GM23248 (cell line): Measurements from ENCODE around the gene PAIP2. TPM values are rescaled to one million over a fixed set of nuclear protein-coding genes. Genes with fewer than 3 reads are reported as not detected.

Source experiments
- DNase-seq: peaks from one replicate; pipeline ENCODE4 v3.0.0-alpha.2; 2015
- H2AFZ ChIP-seq: fragments of 200-600 bp; sonication (generic); 2 replicates; pipeline ENCODE4 v1.6.1; 2016; ENCODE audit warnings: antibody characterized with exemption
- H3F3A ChIP-seq: fragments of 200-600 bp; sonication (generic); 2 replicates; pipeline ENCODE4 v1.6.1; 2016; ENCODE audit warnings: mild to moderate bottlenecking, antibody characterized with exemption, mixed run types; ENCODE audit not compliant: insufficient read depth
- H3K27ac ChIP-seq: fragments of 200-600 bp; sonication (generic); 2 replicates; pipeline ENCODE4 v1.5.1; 2016; ENCODE audit warnings: mild to moderate bottlenecking
- H3K27me3 ChIP-seq: fragments of 200-600 bp; sonication (generic); replicated peaks from 2 replicates; pipeline ENCODE4 v1.6.1; 2016; ENCODE audit warnings: mild to moderate bottlenecking; ENCODE audit not compliant: insufficient read depth
- H3K36me3 ChIP-seq: fragments of 200-600 bp; sonication (generic); 2 replicates; pipeline ENCODE4 v1.6.1; 2016; ENCODE audit warnings: low read depth, mild to moderate bottlenecking
- H3K4me1 ChIP-seq: fragments of 200-600 bp; sonication (generic); 2 replicates; pipeline ENCODE4 v1.6.1; 2016; ENCODE audit warnings: mild to moderate bottlenecking; ENCODE audit not compliant: insufficient read depth
- H3K4me2 ChIP-seq: fragments of 200-600 bp; sonication (generic); one replicate; pipeline ENCODE4 v1.6.1; 2016; ENCODE audit warnings: mild to moderate bottlenecking; ENCODE audit not compliant: unreplicated experiment
- H3K4me3 ChIP-seq: fragments of 200-600 bp; sonication (generic); 2 replicates; pipeline ENCODE4 v1.5.1; 2016; ENCODE audit warnings: mild to moderate bottlenecking
- H3K79me2 ChIP-seq: fragments of 200-600 bp; sonication (generic); 2 replicates; pipeline ENCODE4 v1.6.1; 2016; ENCODE audit warnings: mild to moderate bottlenecking; ENCODE audit not compliant: insufficient read depth
- H3K9ac ChIP-seq: fragments of 200-600 bp; sonication (generic); 2 replicates; pipeline ENCODE4 v1.6.1; 2016; ENCODE audit warnings: mild to moderate bottlenecking
- H3K9me2 ChIP-seq: fragments of 200-600 bp; sonication (generic); 2 replicates; pipeline ENCODE4 v1.6.1; 2016; ENCODE audit warnings: mixed run types, mild to moderate bottlenecking, moderate library complexity; ENCODE audit not compliant: insufficient read depth
- H3K9me3 ChIP-seq: fragments of 200-600 bp; sonication (generic); one replicate; pipeline ENCODE4 v1.6.1; 2017; ENCODE audit warnings: low read depth
- H4K20me1 ChIP-seq: fragments of 200-600 bp; sonication (generic); 2 replicates; pipeline ENCODE4 v1.6.0; 2016; ENCODE audit not compliant: insufficient read depth
- EZH2 ChIP-seq: fragments of 200-600 bp; sonication (generic); IDR thresholded peaks from 2 replicates; pipeline ENCODE4 v1.6.1; 2018; ENCODE audit warnings: antibody characterized with exemption, mild to moderate bottlenecking; ENCODE audit not compliant: insufficient read depth, poor library complexity, severe bottlenecking
- EZH2phosphoT487 ChIP-seq: fragments of 200-600 bp; sonication (generic); IDR thresholded peaks from 2 replicates; pipeline ENCODE4 v1.6.1; 2018; ENCODE audit warnings: antibody characterized with exemption, moderate library complexity, mild to moderate bottlenecking, low read depth; ENCODE audit not compliant: insufficient read depth
- WGBS, 2 experiments: methylation state at CpG; one replicate each; pipeline ENCODE4 v1.1.6; 2015 to 2017; ENCODE audit warnings: low lambda C conversion rate in 2 of 2, low coverage in 1 of 2; ENCODE audit errors: missing lambda C conversion rate in 2 of 2; 5-methylcytosine and 5-hydroxymethylcytosine counted together
- in situ Hi-C: fragments of 300-500 bp; cut with MboI; formaldehyde crosslinking; loops from 2 replicates; pipeline ENCODE4 v1.15.0; 2020
- polyA plus RNA-seq: library from polyadenylated mRNA; unstranded; fragments of >200 nt; fragmentation: Nextera tagmentation; extraction: Ambion mirVana; gene quantifications from 2 replicates; pipeline ENCODE4 v1.2.1, GENCODE V29; 2016
- total RNA-seq: library from RNA; depleted of rRNA; stranded (reverse); fragments of >200 nt; shearing (Covaris generic); gene quantifications from 2 replicates; pipeline ENCODE4 v1.2.3, GENCODE V29; 2014

PAIP2 gene
- total and polyA plus RNA-seq, 2 experiments from 2014 or later: 62.8 to 112 TPM

GRCh38 chr5:139403787-139404483 lies 62.3 kb downstream of the PAIP2 start, which contains the start of gene SPATA24:
Gene SPATA24 (minus strand): TSS chr5:139404089. CDS start chr5:139404060, 29 bp downstream.
- H3K4me2 ChIP-seq: peak within 1 kb of the TSS; percentile 91
- no peak for TF ChIP-seq EZH2phosphoT487
- no peak for TF ChIP-seq EZH2
- no peaks in the 10 kb centered on the region for H3K9me2 ChIP-seq
- H2AFZ ChIP-seq: peak within 1 kb of the TSS; percentile 97
- H3F3A ChIP-seq: peaks cover 7% of the 10 kb centered on the region; the same call in 1 of the 2 replicates
- DNase-seq: peak; percentile 99
- H3K4me1 ChIP-seq: peaks cover 10% of the 10 kb centered on the region
- H3K9ac ChIP-seq: peak within 1 kb of the TSS; percentile 82
- in situ Hi-C loops: no loop called here
- no peaks in the 10 kb centered on the region for H3K9me3 ChIP-seq
- no peaks in the 10 kb centered on the region for H4K20me1 ChIP-seq
- 0 to 1% methylated on average over 36 to 41 of the region's 41 CpGs for WGBS, 2 experiments
- peak within 1 kb of the TSS; percentile 90 for H3K27ac ChIP-seq
- H3K27me3 ChIP-seq: no peaks in the 10 kb centered on the region
- H3K79me2 ChIP-seq: no peaks in the 10 kb centered on the region
- no peaks in the 10 kb centered on the region for H3K36me3 ChIP-seq
- peak within 1 kb of the TSS; percentile 76 for H3K4me3 ChIP-seq

DNA sequence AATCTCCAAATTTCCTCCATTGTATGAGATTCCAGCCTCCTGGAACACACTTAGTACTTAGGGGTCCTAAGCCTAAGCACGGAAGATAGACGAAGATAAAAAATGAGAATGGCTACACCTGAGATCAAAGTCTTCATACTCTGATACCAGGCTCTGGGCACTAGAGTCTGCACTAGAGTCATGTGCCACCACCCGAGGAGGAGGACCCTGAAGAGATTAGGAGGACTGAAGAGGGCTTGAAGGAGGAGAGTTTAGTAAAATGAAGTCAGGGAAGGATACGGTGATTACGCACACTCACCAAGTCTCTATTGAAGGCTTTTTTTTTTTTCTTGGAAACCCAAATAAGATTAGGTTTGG lies 62.8 kb downstream of the PAIP2 start:
- peak overlapping the region; percentile 90 for H3K27ac ChIP-seq
- peak overlapping the region; percentile 97 for H2AFZ ChIP-seq
- H3K9ac ChIP-seq: peak overlapping the region; percentile 82
- peak overlapping the region; percentile 70 for H3K4me2 ChIP-seq
- H4K20me1 ChIP-seq: no peaks in the 10 kb centered on the region
- H3K4me3 ChIP-seq: peak overlapping the region; percentile 76
- 45 to 48% methylated on average over 5 of the region's 5 CpGs for WGBS, 2 experiments
- TF ChIP-seq EZH2 (no peak), EZH2phosphoT487 (no peak)
- no peaks in the 10 kb centered on the region for H3K79me2 ChIP-seq
- no peak for DNase-seq
- peaks cover 10% of the 10 kb centered on the region for H3K4me1 ChIP-seq
- H3K9me3 ChIP-seq: no peaks in the 10 kb centered on the region
- in situ Hi-C loops: no loop called here
- no peaks in the 10 kb centered on the region for H3K27me3 ChIP-seq
- no peaks in the 10 kb centered on the region for H3K9me2 ChIP-seq
- H3K36me3 ChIP-seq: no peaks in the 10 kb centered on the region
- H3F3A ChIP-seq: peaks cover 8% of the 10 kb centered on the region

- Histone ChIP-seq H3K27me3 (no peaks in the 10 kb centered on the region), H3K4me3 (no peak overlapping the region), H3K9me3 (no peaks in the 10 kb centered on the region), H3K9ac (no peak overlapping the region), H3K4me2 (no peak overlapping the region), H3K27ac (no peak overlapping the region), H3K9me2 (no peaks in the 10 kb centered on the region), H3K79me2 (no peaks in the 10 kb centered on the region), H3K4me1 (peaks cover 29% of the 10 kb centered on the region), H2AFZ (no peak overlapping the region), H3K36me3 (no peaks in the 10 kb centered on the region), H4K20me1 (no peaks in the 10 kb centered on the region), H3F3A (peaks cover 33% of the 10 kb centered on the region)
- no peak for TF ChIP-seq EZH2phosphoT487
- no peak for TF ChIP-seq EZH2
- WGBS, 2 experiments: 93 to 95% methylated on average over 2 of the region's 2 CpGs
- in situ Hi-C loops: no loop called here
- DNase-seq: no peak
Measured at GRCh38 chr5:139406963-139407362, 65.3 kb downstream of the PAIP2 start.

DNA sequence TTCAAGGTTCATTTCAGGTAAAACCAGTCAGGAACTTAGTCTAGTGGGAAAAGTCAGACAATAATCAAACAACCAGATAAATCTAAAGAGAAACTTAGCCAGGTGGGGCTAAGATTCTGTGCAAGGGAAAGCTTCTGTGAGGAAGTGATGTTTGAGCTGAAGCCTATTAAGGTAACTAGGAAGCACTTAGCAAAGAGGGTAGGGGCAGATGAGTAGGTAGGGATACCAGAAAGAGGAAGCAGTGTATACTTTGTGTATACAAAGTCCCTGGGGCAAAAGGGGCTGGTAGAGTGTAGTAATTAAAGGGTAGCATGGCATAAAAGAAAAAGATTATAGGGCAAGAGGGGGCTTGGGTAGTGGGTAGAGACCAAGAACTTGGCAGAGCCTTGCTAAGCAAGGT lies 65.9 kb downstream of the PAIP2 start:
- H3K27me3 ChIP-seq: no peaks in the 10 kb centered on the region
- TF ChIP-seq EZH2phosphoT487: no peak
- no peak for TF ChIP-seq EZH2
- in situ Hi-C loops: no loop called here
- H3K9me3 ChIP-seq: no peaks in the 10 kb centered on the region
- no peak overlapping the region for H3K4me3 ChIP-seq
- no peak for DNase-seq
- H4K20me1 ChIP-seq: no peaks in the 10 kb centered on the region
- H3K36me3 ChIP-seq: no peaks in the 10 kb centered on the region
- H3K9ac ChIP-seq: no peak overlapping the region
- H3K79me2 ChIP-seq: no peaks in the 10 kb centered on the region
- H3F3A ChIP-seq: peaks cover 34% of the 10 kb centered on the region
- no peak overlapping the region for H3K4me2 ChIP-seq
- no peak overlapping the region for H3K27ac ChIP-seq
- no peak overlapping the region for H2AFZ ChIP-seq
- no peaks in the 10 kb centered on the region for H3K9me2 ChIP-seq
- peaks cover 29% of the 10 kb centered on the region for H3K4me1 ChIP-seq
